ENCODE measurements around the gene PIR.

Gene PIR

DNA sequence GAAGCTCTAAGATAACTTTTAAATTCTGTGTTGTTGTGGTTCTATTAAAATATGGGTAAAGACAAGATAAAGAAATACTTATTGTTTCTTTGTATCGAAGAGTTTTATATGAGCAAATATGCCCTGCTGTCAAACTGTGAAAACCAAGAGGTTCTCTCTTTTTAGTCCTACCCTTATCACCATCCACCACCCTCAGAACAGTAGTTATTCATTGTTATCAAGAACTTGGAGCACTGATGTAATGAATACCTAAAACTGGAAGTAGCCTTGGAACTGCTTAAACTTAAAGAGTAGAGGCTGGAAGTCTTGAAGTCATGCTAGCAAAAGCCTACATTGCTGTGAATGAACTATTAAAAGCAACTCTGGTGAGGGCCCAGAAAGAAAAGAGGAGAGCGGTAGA, 9.2 kb downstream of the PIR start:
- no peak for DNase-seq (ENCODE audit: low spot score)

DNA sequence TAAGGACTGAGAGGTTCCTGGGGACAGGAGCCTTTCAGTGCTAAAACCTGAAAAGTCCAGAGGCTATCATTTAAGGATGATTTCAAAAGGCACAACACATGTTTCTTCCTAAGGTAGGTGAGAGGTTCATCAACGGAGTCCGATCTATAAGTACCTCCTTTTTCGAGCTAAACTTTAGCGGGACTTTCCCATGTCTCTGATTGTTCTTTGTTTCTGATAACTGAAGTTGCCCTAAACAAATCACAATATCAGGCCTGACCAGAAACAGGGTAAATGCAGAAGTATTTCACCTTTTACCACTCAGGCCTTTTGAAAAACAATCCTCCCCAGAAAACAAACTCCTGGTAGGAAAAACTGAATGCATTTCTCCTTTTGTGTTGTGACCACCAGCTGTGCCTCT, 17.6 kb downstream of the PIR start:
- no peak for DNase-seq (ENCODE audit: low spot score)

DNA sequence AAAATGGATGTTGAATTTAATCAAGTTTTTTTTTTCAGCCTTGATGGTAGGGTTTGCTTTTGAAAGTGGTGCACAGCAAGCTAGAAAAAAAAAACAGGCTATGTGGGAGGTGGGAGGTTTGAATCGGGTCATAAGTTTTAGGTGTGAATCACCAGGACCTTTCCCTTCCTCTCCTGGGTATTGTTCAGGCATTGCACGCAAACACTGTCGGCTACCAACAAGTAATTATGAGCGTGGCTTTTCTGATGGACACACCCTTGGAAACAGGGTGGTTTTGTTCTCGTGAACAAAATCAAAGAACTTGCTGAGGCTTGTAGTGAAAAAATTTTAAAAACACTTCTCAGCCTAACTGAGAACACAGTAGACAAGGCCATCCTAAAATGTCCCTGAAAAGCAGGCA, 18.1 kb downstream of the PIR start:
- DNase-seq (ENCODE audit: low spot score): no peak

DNA sequence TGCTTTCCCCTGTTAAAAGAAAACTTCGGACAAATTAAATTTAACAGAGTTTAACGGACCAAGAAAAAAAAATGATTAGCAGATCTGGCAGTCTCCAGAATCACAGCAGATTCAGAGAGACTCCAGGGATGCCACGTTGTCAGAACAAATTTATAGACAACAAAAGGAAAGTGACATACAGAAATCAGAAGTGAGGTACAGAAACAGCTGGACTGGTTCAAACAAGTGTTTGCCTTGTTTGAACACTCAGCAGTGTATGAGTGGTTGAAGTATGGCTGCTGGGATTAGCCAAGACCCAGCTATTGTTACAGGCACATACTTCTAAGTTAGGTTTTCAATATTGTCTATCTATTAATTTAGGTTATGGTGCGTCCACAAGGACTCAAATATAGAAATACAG, 19.1 kb downstream of the PIR start:
- DNase-seq (ENCODE audit: low spot score): no peak

DNA sequence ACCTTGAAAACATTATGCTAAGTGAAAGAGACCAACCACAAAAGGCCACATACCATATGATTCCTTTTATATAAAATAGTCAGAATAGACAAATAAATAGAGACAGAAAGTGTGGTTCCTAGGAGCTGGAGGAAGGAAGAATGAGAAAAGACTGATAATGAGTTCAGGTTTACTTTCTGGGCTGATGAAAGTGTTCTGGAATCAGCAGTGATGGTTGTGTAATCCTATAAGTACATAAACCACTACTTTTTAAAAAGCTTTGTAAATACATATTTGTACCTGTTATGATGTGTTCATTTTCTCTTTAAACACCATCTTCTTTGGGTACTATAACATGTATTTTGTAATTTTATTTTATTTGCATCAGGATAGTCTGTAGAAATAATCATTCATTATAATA, 20.6 kb downstream of the PIR start:
- DNase-seq (ENCODE audit: low spot score): no peak

DNA sequence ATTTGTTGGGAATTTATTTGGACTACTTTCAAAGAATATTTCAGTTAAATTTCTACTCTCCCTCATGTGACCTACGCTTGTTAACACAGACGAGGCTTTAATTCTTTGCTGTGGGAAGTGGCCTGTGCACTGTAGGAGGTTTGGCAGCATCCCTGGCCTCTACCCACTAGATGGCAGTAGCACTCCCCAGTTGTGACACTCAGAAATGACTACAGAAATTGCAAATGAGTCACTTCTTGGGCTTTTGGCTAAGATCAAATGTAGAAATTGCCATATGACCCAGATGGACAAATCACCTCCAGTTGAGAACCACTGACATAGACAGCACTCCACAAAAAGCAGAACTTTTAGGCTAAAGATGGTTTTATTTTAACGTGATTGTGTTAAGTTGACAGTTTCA, 22.1 kb downstream of the PIR start:
- DNase-seq (ENCODE audit: low spot score): peak; percentile 31

DNA sequence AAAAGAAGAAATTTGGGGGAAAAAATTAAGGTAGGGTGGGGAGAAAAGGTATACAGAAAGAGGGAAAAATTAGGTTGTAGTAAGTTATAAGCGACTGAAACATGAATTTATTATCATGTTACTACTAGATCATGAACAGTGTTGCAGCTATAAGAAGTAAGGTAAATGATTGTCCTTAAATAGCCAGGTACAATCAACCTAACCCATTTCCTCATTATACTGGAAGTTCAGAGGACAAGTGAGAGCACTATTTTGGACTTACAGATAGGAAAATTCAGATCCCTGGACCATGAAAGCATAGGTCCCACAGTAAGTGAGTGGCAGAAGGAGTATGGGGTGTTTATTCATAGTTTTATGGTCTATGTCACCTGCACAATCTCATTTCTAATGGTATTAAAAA, 23.5 kb downstream of the PIR start:
- DNase-seq (ENCODE audit: low spot score): no peak

DNA sequence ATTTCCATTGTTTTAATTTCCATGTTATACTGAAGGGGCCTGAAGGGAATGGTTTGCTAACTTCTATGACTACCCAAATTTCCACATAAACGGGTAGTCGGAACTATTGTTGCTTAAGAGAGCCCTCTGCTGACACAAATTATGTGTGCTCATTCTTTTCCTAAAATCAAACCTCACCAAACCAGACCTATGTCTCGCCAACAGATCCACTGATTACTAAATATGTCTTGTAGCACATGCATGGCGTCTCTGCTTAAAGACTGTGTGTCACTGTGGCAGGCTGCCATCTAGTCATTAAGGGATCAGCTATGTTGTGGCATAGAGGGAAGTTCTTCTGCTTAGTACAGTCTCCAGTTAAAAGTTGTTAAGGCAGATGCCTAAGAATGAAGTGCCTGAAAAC, 25.1 kb downstream of the PIR start:
- peak; percentile 16 for DNase-seq (ENCODE audit: low spot score)

DNA sequence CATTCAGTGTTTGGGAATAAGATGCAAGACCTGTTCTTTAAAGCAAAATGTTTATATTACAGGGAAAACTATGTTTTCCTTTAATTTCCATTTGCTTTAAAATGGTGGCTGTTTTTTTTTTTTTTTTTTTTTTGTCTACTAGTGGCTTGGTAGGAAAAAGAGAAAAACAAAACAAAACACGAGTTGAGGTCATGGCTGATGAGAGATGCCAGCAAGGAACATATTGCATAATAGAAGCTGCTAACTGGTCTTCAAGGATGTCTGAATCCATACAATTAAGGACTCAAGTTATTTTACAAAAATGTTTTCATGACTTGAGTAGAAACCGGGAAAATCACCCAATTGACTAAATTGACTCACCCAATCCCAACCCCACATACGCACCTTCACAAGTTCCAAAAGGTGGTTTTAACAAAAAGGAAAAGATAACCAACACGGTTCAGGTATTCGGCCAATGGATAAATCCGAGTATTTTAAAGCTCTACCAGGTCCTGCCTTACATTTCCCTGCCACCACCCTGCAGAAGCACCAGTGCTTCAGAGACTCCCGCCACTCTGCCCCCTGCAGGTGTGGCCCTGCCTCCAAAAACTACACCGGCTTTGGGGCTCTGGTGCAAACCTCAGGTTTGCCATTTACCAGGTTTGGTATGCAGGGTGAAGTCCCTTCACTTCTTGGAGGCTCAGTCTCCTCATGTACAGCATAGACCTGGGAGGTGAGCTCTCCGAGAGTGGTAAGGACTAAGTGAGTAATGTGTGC, 27.1 kb downstream of the PIR start:
- no peak for DNase-seq (ENCODE audit: low spot score)

DNA sequence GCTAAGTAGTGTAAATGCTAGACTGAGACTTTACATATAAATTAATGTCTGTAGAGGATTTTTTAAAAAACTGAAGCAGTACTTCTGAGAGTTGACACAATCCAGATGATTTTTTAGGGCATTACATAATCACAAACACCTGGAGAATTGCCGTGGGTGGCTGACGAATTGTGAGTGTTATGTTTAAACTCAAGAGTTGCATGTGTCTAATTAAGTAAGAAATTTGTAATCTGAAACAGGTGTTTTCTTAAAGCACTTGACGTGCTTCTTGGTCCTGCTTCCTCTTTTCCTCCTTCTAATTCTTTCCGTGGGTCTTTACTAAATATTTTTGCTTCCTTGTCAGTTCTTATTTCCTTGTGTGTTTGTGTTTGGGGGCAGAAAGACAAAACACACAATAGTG, 27.8 kb downstream of the PIR start:
- no peak for DNase-seq (ENCODE audit: low spot score)

DNA sequence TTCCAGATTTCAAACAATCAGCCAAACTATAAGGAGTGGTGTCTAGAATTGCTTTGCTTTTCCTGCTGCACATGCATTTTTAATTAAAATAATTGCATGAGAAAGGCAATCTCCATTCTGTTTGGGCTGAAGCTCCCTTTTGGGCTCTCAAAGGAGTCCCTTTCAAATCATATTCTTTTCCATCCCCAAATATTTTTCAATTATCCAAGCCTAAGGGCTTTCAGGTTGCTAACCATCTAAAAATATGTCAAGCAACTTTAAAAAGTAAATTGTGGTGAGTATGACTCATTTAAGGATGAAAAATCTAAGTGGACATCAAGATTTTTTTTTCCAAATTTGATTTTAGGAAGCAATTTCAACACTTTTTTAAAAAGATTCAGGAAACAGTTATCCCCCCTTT, 28.4 kb downstream of the PIR start:
- DNase-seq (ENCODE audit: low spot score): no peak

DNA sequence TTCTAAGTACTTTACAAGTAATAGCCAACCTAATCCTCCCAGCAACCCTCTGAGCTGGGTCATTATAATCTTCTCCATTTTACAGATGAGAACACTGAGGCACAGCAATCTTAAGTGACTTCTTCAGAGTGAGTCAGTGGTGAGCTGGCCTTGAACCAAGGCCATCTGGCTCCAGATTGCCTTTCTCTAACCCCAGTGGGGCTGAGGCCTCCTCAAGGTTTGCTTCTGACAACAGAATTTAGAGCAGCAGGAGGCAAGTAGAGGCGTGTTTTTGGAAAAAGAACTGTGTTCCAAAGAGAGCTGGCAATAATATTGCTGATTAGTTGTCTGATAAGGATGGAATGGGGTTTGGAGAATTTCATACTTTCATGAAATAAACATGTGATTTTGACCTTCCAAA, 41.2 kb downstream of the PIR start:
- no peak for DNase-seq (ENCODE audit: low spot score)

DNA sequence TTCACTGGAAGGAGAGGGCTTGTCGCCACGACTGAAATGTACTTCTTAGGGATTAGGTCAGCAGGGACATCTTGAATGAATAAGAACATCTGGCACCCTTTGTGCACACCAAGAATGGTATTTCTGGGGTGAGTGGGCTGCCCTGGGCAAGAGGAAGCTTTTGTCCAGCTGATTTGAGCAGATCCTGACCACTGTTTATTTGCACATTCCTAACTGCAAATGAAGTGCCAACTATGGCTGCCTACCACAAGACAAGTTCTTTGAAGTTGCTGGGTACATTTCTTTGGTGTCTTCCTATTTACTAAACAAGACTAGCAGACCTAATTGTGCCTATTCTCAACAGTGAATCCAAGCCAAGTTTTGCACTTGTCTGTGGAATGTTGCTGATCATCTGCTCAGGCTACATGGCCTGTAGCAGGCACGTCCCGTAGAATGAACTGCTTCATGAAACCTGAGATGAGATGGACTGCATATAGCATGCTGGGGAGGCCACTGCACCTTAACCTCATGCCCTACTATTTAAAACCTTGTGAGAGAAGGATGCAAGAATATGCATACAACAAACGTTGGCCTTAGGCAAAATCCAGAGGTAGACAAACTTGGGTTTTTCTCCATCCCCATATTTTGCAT, 45.0 kb downstream of the PIR start:
- no peak for DNase-seq (ENCODE audit: low spot score)

DNA sequence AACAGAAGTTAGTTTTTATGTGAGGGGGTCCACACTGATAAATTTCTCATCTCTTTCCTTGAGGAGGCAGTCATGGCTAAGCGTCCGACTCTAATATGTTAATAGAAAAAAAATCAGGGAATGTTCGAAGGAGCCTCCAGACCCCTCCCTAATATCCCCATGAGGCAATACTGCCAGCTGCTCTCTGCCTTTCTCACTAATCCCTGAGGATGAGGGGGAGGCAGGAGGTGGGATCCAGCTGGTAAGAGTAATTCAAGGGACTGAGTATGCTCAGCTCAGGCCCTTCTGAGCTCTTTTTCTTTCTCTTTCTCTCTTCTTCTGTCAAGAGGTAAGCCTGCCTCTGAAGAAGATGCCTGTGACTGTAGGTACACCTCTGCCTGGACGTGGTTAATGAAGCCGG, 51.7 kb downstream of the PIR start:
- DNase-seq (ENCODE audit: low spot score): no peak

DNA sequence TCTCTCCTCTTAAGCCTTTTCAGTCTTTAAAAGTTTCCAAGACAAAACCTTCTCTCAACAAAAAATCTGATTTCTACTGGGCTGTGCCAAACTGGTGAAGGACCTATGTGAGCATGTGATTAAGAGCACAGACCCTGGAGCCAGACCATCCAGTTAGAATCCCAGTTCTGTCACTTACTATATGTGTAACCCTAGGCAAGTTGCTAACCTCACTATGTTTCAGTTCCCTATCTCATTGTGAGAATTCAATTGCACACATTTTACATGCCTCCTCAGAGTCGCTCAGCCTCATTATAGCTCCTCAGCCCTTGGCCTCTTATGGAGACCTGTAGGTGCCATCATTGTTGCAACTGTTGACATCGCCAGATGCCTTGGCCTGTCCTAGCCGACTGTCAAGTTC, 54.8 kb downstream of the PIR start:
- no peak for DNase-seq (ENCODE audit: low spot score)

DNA sequence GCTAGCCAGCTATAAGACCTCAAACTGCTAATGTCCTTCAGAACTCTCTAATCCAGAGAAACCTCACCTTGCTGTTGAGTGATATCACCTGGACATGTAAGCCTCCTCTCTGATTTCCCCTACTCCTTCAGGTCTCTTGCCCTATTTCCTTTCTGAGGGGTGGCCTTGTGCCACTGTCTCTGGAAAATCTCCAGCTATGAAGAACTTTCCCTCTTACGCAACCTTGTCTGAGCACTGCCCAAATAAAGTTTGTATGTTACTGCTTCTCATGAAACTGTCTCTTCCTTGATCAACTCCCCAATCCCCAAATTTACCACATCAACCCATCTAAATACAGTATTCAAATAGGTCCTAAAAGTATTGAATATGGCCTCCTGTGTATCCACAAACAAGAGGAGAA, 55.4 kb downstream of the PIR start:
- DNase-seq (ENCODE audit: low spot score): no peak

DNA sequence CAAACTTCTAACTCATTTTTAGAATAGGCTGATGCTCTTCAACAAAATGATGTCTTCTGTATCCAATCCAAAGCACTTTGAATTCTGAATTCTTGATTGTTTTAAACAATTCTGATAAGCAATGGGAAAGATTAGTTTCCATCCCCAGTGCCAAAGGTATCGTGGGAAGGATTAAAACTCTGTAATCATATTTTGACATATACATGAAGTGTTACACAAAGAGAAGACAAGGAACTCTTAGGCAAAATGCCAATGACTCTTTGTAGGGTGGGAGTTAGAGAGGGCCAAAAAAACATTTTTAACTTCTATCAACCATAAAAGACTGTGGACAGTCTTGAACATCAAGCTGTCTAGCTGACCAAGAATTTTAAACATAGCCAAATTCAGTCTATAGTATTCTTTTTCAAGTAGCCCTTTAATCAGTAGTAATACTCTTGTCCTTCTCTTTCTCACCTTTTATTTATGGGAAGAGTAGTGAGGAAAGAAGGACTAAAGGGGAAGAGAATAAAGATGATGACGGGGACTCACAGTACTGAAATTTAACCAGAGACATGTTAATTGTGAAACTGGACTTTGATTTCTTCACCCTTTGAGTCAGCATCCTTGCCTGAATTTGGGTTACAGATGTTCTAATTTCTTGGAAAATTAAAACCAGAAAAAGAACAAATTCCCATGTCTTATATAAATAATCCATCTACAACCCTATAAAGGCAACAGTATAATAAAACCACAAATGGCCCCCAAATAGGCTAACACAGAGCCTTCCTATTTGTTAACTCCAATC, 57.1 kb downstream of the PIR start:
- DNase-seq (ENCODE audit: low spot score): no peak

DNA sequence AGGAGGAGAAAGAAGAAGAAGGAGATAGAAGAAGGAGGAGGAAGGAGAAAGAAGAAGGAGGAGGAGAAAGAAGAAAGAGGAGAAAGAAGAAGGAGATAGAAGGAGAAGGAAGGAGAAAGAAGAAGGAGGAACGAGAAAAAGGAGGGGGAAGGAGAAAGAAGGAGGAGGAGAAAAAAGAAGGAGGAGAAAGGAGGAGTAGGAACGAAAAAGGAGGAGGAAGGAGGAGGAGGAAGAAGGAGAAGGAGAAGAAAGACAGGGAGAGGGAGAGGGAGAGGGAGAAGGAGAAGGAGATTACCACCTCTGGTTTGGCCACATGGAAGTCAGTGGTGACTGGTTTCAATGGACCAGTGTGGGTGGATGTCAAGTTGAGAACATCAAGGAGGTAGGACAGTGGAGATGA, 58.9 kb downstream of the PIR start:
- no peak for DNase-seq (ENCODE audit: low spot score)

DNA sequence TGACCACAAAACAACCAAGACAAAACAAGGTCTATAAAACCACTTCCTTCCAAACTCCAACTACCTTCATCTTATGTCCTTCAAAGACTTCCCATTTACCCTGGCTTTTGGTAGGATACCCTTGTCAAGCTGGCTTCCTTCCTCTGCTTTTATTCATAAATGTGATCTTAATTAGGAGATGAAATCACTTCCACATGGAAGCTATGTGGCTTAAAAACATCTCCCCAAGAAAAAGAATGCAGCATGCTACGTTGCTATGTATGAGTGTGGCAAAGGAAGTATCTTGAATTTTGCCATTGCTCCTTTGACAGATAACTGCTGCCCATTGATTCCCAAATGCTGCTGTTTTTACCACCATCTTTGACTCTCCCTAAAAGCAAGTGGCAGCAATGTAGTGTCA, 62.5 kb downstream of the PIR start:
- DNase-seq (ENCODE audit: low spot score): no peak

DNA sequence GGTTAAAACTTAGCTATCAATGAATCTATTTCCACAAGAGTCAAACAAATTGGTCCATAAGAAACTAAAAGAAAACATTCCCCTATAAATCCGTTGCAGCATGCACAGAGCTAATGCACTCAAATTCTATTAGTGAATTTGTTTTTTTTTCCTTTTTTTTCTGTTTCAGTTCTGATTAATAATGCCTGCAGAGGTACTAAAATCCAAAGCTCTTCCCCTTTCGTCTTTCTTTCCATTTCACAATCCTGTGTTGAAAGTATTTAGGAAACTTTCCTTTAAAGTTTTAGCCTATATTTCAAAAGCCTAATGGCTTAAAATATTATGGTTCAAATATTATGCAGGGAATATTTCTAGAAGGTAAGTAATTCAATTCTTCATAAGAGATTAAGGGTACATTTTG, 63.1 kb downstream of the PIR start:
- no peak for DNase-seq (ENCODE audit: low spot score)

DNA sequence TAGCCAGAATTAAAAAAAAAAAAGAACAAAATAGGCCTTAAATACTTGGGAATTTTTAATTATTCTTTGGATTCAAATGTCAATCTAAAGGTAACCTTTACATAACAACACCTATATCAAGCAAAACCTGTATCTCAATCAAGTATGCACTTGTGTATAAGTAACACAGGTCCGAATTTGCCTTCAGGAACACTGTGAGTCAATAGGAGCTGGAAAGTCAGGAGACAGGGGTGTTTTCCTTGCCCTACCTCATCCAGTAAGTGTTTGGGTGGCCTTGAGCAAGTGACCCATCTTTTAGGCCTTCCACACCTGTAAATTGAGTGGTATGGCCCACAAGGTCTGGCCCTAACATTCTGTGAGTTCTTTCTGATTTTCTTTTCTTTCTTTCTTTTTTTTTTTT, 68.1 kb downstream of the PIR start:
- DNase-seq (ENCODE audit: low spot score): no peak

DNA sequence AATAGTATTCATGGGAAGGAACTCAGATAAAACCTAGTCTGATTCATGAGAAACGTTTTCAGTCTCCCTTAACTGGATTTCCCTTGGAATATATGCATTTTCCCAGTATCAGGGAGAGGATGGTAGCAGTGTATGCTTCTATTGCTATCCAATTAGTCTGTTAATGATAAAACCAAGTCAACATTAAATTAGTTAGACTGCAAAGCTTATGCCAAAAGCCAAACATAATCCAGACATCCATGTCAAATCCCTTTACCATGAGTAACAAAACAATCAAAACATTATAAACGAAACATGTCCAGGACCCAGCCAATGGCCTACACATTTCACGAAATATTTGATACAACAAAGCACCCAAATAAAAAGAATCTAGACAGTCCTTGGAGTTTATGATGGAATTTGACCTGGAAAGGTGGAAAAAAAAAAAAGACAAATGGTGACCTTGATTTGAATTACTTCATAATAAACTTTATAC, 74.4 kb downstream of the PIR start:
- DNase-seq (ENCODE audit: low spot score): no peak

DNA sequence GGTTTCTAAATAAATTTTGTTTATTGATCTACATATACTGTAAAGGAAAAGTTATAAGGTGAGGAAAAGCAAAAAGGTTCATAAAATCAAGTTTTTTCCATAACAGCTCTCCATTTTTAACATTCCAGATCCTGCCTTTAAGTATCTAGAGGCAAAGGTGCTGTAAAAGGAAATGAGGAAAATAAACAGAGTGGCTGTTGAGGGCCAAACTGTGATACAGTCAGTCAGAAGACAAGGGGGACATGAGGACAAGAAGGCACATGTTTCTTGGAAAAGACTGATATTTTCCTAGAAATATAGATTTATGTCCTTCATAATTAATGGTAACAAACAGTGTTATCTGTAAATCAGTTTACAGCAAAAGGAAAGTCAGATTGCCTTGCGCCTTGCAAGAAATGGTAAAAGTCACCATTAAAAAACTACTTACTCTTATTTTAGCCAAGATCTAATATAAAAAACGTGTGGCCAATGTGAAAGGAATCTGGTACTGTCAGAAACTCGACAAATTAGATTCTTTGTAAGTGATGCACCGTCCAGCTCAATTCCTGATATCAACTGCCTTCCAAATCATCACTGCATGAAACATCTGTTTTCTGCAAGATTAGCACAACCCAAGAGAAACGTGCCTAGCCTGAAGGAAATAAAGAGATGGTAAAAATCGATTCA, 75.0 kb downstream of the PIR start:
- DNase-seq (ENCODE audit: low spot score): no peak

Measured in putamen (tissue), 1 donor.